ENCODE results near the gene TECTA. TPM values are rescaled to one million over a fixed set of nuclear protein-coding genes. Genes with fewer than 3 reads are reported as not detected.

TECTA gene
- total and polyA plus RNA-seq, 8 donors: 0.18 to 0.73 (median 0.35) TPM

- Histone ChIP-seq H3K36me3 (no peaks in the 10 kb centered on the region), H3K27ac (no peak overlapping the region), H3K4me1 (no peaks in the 10 kb centered on the region), H3K4me3 (no peak overlapping the region), H3K9me3 (no peaks in the 10 kb centered on the region), H3K27me3 (no peaks in the 10 kb centered on the region)
- DNase-seq: no peak
- TF ChIP-seq CTCF (IDR thresholded peaks at IDR 0.05): no peak
- WGBS, 2 donors: 76 to 88% methylated on average over 4 of the region's 4 CpGs
- FAIRE-seq: no peak
- intact Hi-C loops (cut with DNase I): no loop called here
- ATAC-seq: no peak
Measured at GRCh38 chr11:121099885-121100284, 1.2 kb upstream of the TECTA start.

- ATAC-seq (peak in 2 of 4 donors; percentile 32 to 39), DNase-seq (no peak), FAIRE-seq (no peak)
- no peaks in the 10 kb centered on the region for H3K27me3 ChIP-seq
- H3K36me3 ChIP-seq: no peaks in the 10 kb centered on the region
- H3K27ac ChIP-seq: no peak overlapping the region
- no peaks in the 10 kb centered on the region for H3K9me3 ChIP-seq
- no peaks in the 10 kb centered on the region for H3K4me1 ChIP-seq
- no peak overlapping the region for H3K4me3 ChIP-seq
- no peak for TF ChIP-seq CTCF (IDR thresholded peaks at IDR 0.05)
- WGBS, 2 donors: 85 to 92% methylated on average over 9 of the region's 9 CpGs
- intact Hi-C loops (cut with DNase I): no loop called here
Measured at GRCh38 chr11:121104312-121104762, 3.3 kb downstream of the TECTA start.

GRCh38 chr11:121105063-121105480 lies 4.0 kb downstream of the TECTA start:
- no peaks in the 10 kb centered on the region for H3K27me3 ChIP-seq
- no peak for FAIRE-seq
- DNase-seq: peak in 2 of 6 donors; percentile 7 to 11
- H3K4me1 ChIP-seq: no peaks in the 10 kb centered on the region
- H3K36me3 ChIP-seq: no peaks in the 10 kb centered on the region
- no peak overlapping the region for H3K27ac ChIP-seq
- WGBS, 2 donors: 52 to 62% methylated on average over 4 of the region's 4 CpGs
- intact Hi-C loops (cut with DNase I): no loop called here
- ATAC-seq: peak in 3 of 4 donors; percentile 45 to 58 (median 45)
- H3K9me3 ChIP-seq: no peaks in the 10 kb centered on the region
- no peak overlapping the region for H3K4me3 ChIP-seq
- TF ChIP-seq CTCF (IDR thresholded peaks at IDR 0.05): no peak

- no peaks in the 10 kb centered on the region for H3K9me3 ChIP-seq
- WGBS, 2 donors: 80 to 85% methylated on average over 6 of the region's 6 CpGs
- H3K27me3 ChIP-seq: no peaks in the 10 kb centered on the region
- H3K4me3 ChIP-seq: no peak overlapping the region
- no peak for ATAC-seq
- no peak for TF ChIP-seq CTCF (IDR thresholded peaks at IDR 0.05)
- H3K36me3 ChIP-seq: no peaks in the 10 kb centered on the region
- H3K27ac ChIP-seq: no peak overlapping the region
- intact Hi-C loops (cut with DNase I): no loop called here
- FAIRE-seq: no peak
- no peaks in the 10 kb centered on the region for H3K4me1 ChIP-seq
- DNase-seq: no peak
Measured at GRCh38 chr11:121105481-121106195, 4.6 kb downstream of the TECTA start.

- 77 to 79% methylated on average over 5 of the region's 5 CpGs for WGBS, 2 donors
- intact Hi-C loops (cut with DNase I): no loop called here
- FAIRE-seq: no peak
Measured at GRCh38 chr11:121106812-121107211, 5.8 kb downstream of the TECTA start.

More at GRCh38 chr11:121106812-121107211, 5.8 kb downstream of the TECTA start:
- Histone ChIP-seq H3K27me3 (no peaks in the 10 kb centered on the region), H3K36me3 (no peaks in the 10 kb centered on the region), H3K4me3 (no peak overlapping the region), H3K27ac (no peak overlapping the region), H3K4me1 (no peaks in the 10 kb centered on the region), H3K9me3 (no peaks in the 10 kb centered on the region)
- no peak for DNase-seq
- no peak for TF ChIP-seq CTCF (IDR thresholded peaks at IDR 0.05)
- no peak for ATAC-seq

Measured in pancreas (tissue), 10 donors.